ENCODE results near the gene IMPACT.
A peak's percentile ranks its signal among the peaks of the same experiment; 100 is the strongest.

Gene IMPACT, protein sequence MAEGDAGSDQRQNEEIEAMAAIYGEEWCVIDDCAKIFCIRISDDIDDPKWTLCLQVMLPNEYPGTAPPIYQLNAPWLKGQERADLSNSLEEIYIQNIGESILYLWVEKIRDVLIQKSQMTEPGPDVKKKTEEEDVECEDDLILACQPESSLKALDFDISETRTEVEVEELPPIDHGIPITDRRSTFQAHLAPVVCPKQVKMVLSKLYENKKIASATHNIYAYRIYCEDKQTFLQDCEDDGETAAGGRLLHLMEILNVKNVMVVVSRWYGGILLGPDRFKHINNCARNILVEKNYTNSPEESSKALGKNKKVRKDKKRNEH

DNA sequence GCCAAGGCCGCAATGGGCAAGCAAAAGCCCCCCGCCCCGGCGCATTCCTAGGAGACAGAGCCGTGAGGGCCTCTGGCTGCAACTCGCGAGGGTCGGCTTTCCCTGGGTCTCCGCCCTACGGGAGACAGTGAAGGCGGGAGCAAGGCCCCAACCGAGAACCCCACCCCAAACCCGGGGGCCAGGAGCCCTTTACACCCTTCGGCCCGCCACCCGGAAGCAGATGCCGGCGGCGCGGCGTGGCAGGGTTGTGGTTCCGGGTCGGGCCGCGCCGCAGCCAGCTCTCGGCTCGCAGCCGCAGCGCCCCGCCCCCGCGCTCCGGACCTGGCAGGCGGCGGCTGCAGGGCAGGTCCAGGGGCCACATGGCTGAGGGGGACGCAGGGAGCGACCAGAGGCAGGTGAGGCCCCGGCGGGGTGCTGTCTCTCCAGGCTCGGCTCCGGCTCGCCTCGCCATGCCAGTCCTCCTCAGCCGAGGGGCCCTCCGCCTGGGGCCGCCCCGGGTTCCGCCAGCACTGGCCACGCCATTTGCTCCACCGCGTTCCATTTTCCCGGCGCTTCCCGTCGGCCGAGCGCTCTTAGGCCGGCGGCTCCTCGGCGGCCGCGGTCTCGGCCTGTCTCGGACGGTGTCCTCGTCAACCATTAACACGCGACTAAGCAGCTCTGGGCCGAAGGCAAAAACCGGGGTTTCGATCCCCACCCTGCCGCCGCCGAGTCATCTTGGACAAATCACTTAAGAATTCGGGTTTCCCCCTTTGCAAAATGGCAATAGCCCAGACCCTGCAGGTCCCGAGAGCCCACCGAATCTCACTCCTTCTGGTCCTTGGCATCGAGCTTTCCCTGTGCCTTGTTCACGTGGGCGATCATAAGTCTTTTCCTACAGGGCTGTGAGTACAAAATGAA is at the start of gene IMPACT:
TSS of gene IMPACT (plus strand) at position 273 of the 897 bp plus-strand sequence. CDS start at position 360, 87 bp downstream.
- DNase-seq (ENCODE audit: low spot score), result peak; percentile 73

DNA sequence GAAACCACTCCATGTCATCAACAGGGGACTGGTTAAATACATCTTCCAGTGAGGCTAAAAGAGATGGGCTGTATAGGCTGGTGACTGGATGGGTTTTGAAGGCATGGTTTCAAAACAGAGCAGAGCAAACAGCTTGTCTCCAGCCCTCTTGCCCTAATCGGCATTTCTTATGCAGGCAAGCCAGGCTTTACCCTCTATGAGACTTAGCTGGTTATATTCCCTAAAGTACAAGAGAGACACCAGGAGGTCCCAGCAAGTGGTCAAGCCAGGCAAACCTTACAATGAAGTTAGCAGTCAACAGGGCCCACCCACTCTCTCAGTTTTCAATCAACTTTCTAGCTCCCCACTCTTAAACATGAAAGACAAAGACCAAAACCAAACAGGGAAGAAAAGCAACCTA is 47.9 kb upstream of the IMPACT start:
- DNase-seq (ENCODE audit: low spot score), result no peak

DNA sequence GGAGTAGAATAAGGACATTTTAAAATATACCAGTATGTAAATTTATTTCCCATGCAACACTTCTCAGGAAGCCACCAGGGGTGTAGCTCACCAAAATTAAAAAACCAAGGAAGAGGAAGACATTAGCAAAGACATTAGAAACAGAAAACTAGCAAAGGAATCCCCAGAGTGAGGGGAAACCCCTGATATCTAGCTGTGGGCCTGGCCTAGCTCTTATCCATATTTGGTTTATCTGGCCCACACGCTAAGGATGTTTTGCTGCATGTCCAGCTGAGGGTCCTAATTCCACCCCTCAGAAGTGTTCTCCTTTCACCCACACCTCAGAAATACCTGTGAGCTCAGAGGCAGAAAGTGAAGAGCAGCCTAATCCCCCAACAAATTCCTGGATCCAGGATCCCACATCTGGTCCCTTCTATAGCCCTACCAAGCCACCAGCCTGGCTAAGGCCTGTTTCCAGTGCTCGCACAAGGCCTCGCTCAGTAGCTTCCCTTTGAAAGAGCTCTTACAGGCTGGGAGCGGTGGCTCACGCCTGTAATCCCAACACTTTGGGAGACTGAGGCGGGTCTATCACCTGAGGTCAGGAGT is 46.2 kb upstream of the IMPACT start:
- no peak for DNase-seq (ENCODE audit: low spot score)

DNA sequence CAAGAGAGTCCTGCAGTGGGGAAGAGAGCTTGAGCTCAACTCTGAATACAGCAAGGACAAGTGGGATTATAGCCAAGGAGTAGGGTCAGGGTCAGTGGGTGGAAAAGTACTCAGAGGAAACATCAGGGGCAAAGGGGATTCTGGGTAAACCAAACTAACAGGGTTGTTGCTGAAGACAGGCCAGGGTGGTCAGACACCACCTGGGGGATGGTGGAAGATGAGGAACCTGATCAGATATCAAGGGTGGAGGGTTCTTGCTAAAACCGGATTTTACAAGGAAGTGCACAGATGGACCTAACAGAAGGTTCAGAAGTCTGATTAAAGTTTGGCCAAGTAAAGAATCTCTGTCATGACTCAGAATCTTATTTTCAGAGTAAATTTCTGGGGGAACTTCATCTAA is 45.3 kb upstream of the IMPACT start:
- no peak for DNase-seq (ENCODE audit: low spot score)

DNA sequence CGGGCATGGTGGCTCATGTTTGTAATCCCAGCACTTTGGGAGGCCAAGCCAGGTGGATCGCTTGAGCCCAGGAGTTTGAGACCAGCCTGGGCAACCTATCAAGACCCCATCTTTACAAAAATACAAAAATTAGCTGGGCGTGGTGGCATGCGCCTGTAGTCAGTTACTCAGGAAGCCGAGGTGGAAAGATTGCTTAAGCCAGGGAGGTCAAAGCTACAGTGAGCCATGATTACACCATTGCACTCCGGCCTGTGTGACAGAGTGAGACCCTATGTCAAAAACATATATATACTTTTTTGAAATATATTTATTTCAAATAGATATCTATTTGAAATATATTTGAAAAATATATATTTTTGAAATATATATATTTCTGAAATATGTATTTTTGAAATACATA is 39.8 kb upstream of the IMPACT start:
- DNase-seq (ENCODE audit: low spot score), result no peak

DNA sequence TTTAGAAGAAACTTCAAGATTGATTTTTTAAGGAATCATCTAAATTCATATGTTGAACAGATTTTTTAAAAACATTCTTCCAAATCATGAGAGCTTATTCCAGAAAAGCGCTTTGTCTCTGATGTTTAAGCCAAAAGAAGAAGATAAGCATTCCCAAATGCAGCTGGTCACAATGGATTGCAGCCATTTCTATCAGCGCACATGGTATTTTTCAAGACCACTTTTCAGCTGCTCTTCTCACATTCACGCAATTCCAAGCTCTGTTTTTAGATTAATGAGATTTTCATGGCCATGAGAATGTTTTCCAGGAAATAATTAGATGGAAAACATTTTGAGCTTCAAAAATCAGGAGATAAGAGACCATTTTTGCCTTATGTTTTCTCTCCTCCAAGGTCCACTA is 37.5 kb upstream of the IMPACT start:
- no peak for DNase-seq (ENCODE audit: low spot score)

DNA sequence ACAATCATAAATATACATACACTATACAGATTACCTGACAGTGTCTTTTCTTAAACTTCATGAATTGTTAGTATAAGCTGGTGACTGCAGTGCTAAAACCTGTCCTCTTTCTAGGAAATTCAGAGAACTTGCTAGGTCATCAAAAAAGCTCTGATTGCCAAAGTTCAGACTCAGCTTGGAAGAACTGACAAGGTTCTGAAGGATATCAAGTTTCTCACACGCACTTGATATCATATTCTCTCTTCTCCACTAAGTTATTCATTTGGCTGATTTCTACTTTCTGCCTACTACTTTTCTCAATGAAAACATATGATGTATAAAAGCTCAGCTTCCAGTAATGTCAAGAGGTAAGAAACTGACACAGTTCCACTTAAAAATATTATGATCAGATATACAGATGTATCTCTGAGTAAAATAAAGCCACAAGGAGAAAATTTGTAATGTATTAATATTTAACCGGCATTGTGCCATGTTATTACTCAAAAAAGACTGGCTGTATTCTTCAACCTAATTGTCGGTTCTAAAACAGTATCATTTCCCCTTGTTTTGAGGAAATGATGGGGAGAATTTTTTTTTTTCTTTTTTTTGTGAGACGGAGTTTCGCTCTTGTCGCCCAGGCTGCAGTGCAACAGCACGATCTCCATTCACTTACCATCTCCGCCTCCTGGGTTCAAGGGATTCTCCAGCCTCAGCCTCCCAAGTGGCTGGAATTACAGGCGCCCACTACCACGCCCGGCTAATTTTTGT is 31.2 kb upstream of the IMPACT start:
- peak; percentile 7 for DNase-seq (ENCODE audit: low spot score)

DNA sequence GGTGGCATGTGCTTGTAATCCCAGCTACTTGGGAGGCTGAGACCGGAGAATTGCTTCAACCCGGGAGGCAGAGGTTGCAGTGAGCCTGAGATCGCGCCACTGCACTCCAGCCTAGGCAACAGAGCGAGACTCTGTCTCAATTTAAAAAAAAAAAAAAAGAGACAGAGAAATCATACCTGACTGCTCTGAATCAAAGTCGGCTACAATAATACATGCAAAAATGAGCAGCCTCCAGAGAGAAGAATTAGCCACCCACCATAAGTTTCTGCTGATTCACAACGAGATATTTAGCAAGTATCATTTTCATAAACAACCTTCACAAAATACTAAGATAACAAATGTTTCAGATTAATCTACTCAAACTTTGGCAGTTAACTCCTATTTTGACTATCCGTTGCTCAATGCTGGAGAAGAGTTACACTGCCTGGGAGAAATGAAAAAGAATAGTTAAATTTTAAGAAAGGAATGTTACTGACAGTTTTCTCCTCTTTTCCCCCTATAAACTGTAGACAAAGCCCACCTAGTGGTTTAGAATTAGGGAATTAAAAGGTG is 30.3 kb upstream of the IMPACT start:
- DNase-seq (ENCODE audit: low spot score), result peak; percentile 2

DNA sequence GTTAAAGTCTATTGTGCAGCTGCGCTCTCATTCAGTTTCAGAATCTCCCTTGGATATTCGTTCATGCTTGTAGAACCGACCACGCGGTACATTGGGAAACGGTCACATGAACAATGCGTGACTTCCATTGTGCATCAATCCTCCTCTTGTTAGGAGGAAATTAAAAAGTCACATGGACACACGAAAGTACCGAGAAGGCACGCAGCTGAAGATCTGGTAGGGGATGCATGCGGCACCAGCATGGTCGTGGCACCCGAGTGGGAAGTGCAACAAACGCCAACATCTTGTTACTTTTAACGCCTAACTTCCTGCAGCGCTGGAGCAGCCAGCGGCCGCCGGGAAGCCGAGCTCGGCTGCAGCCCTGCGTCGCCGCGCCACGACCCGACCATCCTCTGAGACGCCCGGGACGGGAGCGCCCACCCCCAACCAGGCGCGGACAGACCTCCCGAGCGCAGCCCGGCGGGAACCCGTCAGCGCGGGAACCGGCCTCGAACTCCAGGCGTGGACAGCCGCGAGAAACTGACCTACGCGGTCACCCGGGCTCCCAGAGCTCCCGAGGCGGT is 29.3 kb upstream of the IMPACT start:
- DNase-seq (ENCODE audit: low spot score), result peak; percentile 92

DNA sequence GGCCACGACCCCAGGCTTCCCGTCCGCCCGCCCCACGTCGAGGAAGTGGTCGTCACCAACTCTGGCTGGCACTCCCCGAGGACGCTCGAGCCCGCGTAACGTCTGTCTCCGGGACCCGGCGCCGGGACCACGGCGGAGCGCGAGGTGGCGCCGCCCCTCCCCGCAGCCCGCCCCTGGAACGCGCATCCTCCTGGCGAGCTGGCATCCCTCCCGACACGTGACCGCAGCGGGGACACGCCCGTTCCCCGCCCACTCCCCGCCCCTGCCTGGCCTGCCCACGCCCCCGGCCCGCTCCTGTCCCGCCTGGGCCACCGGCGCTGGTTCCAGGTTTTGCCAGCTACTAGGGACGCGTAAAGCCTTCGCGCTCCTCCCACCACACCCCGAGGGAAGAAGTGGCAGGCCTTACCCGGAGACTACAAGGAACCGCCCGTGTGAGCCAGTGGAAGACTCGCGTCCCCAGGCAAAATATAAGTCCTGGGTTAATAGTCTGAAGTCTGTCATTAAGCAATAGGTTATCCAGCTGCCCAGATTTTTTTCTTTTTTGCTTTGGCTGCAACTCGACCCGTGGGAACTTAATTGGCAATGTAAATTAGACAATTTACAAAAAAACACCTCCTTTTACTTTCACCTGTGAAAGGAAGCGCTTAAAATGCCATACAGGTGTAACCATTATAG is 28.6 kb upstream of the IMPACT start, which contains the start of gene OSBPL1A:
TSS of gene OSBPL1A (minus strand) at position 131 of the 675 bp plus-strand sequence. CDS start 20,291 bp downstream, outside the sequence.
- DNase-seq (ENCODE audit: low spot score), result peak; percentile 88

DNA sequence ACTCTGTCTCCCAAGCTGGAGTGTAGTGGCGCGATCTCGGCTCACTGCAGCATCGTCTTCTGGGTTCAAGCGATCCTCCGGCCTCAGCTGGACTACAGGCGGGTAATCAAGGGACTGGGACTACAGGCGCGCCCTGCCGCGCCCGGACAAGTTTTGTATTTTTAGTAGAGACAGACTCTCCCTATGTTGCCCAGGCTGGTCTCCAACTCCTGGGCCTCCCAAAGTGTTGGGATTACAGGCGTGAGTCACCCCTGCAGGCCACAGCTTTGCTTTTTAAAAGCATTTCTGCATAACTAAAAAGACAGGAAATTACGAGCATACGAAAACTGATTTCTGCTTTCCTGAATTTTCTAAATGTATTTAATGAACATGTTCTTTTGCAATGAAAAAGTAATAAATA is 27.9 kb upstream of the IMPACT start:
- DNase-seq (ENCODE audit: low spot score), result peak; percentile 5

DNA sequence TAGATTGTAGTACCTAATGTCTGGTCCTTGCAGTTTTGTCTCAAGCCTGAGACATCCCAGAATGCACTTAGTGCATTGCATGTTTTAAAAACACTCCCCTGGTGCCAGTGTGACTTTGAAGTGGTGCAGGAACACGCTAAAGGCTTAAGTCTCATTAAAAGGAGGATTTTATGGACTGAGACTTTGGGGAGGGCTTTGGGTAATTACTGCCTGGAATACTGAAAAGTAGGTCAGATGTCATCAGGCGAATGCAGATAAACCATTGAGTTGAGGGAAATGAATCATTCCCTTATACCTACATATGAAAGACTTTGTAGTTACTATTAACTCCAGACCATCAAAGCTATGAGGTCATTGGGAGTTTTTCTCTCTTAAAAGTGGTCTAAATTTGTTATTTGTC is 25.9 kb upstream of the IMPACT start:
- no peak for DNase-seq (ENCODE audit: low spot score)

DNA sequence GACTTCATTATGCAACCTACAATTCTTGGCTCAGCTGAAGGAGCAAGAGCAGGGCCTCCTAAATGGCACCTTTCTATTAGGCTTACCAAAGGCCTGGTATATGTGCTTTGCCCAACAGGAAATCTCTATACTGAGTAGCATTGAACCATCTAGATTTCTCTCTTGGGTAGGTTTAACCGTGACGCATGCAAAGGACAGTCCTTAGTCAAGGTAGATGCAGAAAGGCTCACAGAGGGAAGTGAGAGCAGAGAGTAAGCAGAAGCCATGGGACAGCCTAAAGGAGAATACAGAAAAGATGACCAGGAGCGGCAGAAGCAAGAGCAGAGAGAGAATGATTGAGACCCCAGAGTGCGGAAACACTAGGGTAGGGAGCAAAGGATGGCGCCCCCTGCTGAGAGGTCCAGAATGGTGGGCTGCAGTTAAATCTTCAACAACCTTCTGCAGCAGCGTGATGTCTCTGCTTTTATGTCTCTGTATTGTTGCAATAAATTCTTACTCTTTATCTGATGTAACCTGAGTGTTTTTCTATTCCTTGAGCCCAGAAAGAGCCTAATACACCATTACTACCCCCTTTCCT is 24.2 kb upstream of the IMPACT start:
- DNase-seq (ENCODE audit: low spot score), result peak; percentile 13

DNA sequence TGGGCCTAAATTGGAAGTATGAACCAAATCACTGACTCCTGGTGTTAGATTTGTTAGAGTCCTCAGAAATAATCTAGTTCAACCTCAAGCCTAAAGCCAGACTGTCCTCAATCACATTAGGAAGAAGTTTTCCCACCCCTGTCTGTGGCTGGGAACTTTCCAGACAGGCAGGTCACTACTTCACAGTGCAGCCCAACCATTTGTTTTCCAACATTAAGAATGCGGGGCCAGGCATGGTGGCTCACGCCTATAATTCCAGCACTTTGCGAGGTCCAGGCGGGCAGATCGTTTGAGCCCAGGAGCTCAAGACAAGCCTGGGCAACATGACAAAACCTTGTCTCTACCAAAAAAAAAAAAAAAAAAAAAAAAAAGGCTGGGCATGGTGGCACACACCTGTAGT is 23.4 kb upstream of the IMPACT start:
- DNase-seq (ENCODE audit: low spot score), result no peak

DNA sequence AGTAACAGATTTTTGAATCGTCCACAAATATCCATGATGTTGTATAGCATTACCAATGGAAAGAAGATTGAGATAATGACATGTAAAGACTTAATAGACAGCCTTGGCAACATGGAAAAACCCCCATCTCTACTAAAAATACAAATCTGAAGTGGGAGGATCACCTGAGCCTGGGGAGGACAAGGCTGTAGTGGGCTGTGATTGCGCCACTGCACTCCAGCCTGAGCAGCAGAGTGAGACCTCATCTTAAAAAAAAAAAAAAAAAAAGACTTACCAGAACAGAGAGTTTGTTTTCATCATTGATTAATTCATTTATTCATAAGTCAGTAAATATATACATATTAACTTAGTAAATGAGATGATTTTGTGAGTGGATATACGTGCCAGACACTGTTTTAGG is 21.9 kb upstream of the IMPACT start:
- no peak for DNase-seq (ENCODE audit: low spot score)

DNA sequence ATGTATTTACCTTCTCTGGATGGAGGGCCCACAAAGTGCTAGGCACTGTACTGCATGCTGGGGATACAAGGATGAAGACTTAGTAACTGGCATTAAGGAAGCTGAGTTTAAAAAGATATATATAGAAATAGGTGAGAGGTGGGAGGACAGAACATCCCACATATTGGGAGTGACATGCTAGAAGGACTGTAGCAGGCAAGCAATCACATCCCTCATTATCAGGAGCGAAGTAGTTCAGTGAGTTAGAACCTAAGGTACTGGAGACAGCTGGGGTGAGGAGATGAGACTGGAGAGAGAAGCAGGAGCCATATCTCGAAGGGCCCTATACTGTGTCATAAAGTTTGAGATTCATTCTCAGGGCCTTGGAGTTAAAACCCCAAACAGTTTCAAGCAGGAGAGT is 18.0 kb upstream of the IMPACT start:
- DNase-seq (ENCODE audit: low spot score), result no peak

DNA sequence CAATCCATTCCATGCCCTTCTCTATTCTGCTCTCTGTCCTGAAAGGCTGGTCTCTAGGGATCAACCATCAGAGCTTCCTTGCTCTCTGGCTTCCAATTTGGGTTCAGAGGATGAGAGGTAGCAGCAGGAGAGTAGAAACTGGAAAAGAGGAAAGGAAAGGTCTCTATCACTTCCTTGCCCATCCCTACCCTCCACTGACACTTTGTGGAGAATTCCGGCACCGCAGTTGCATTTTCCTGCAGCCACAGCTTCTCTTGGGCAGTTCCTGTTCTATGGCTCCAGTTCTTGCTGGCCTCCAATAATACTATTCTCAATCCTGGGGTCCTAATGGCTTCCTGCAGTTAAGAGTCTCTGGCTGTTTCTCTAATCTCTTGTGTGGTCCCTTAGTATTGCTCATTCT is 13.3 kb upstream of the IMPACT start:
- peak; percentile 17 for DNase-seq (ENCODE audit: low spot score)

DNA sequence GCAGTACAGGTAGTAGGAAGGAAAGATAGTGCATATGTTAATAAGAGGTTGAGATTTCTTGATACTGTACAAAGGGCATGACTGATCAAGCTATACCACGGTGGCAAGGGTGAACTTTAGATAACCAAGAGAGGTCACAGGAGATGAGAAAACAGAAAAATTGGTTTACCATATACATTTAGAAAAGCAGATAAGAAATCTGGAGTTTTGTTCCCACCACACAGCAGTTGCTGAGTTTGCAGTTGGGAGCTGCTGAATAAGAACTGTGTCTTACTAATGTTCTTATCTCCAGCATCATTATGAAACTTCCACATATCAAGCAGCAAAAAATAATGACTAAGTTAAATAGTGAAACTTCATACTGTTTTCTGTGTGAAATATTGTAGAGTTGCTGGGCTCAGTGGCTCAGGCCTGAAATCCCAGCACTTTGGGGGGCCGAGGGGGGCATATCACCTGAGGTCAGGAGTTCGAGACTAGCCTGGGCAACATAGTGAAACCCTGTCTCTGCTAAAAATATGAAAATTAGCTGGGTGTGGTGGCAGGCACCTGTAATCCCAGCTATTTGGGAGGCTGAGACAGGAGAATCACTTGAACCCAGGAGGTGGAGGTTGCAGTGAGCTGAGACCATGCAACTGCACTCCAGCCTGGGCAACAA is 12.0 kb upstream of the IMPACT start:
- DNase-seq (ENCODE audit: low spot score), result no peak

DNA sequence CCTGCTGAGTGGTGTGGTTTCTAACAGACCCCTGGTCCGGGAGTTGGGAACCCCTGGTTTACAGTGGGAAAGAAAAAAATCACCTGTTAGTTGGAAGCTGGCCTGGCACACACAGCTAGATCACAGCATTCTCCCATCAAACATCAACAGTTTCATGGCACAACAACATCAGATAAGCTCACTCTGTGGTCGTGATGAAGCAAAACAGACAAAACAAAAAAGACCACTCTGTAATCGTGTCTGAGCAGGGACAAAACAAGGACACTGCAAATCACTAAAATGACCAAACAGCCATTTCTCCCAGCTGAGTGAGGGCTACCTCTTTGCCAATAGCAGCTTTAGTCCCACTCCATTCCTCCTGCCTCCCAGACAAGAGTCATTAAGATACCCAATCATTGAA is 9.0 kb upstream of the IMPACT start:
- no peak for DNase-seq (ENCODE audit: low spot score)

DNA sequence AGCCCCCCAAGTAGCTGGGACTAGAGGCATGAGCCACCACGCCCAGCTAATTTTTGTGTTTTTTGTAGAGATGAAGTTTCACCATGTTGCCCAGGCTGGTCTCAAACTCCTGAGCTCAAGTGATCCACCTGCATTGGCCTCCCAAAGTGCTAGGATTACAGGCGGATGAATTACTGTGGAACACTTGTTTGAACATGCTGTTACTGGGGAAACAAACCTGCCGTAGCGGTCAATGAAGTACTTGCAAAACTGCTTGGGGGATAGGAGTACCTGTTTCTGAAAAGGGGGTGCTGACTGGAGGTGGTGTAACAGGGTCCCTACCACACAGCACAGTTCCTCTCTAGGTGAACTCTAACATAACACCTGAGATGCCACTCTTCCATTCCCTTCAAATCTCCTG is 5.9 kb upstream of the IMPACT start:
- no peak for DNase-seq (ENCODE audit: low spot score)
